DND-41 (cell line): ENCODE results near the gene WDR18.

ENCODE experiments used
- ATAC-seq: fragments of 200-7000 bp; cut with Tn5 transposase; 3 replicates; pipeline ENCODE4 v1.9.1; 2021; ENCODE audit warnings: low read depth; ENCODE audit not compliant: insufficient read depth
- DNase-seq: peaks from one replicate; pipeline ENCODE4 v3.0.0-alpha.2; 2020
- H2AFZ ChIP-seq: 2 replicates; pipeline ENCODE4 v1.6.0; 2012; ENCODE audit warnings: low read depth, low read length
- H3K27ac ChIP-seq: 2 replicates; pipeline ENCODE4 v1.5.1; 2012; ENCODE audit warnings: low read length, inconsistent platforms
- H3K27me3 ChIP-seq: fragments of 200-600 bp; sonication (generic); 2 replicates; pipeline ENCODE4 v1.6.0; 2012; ENCODE audit warnings: low read length, mild to moderate bottlenecking, inconsistent platforms; ENCODE audit not compliant: insufficient read depth, poor library complexity
- H3K36me3 ChIP-seq: 2 replicates; pipeline ENCODE4 v1.5.1; 2012; ENCODE audit warnings: low read length, inconsistent platforms; ENCODE audit not compliant: insufficient read depth
- H3K4me1 ChIP-seq: 2 replicates; pipeline ENCODE4 v1.5.1; 2012; ENCODE audit warnings: mild to moderate bottlenecking, low read length; ENCODE audit not compliant: insufficient read depth
- H3K4me2 ChIP-seq: 2 replicates; pipeline ENCODE4 v1.6.0; 2012; ENCODE audit warnings: mild to moderate bottlenecking, moderate library complexity, low read length, inconsistent platforms; ENCODE audit not compliant: insufficient read depth
- H3K4me3 ChIP-seq, 2 experiments: fragments of 200-600 bp in 1 of 2; shearing (Covaris generic) in 1 of 2; 2 replicates each; pipeline ENCODE4 v1.5.1; 2012 to 2016; ENCODE audit warnings: inconsistent platforms in 2 of 2, low read length in 2 of 2, mild to moderate bottlenecking in 2 of 2, low read depth in 1 of 2, moderate library complexity in 1 of 2
- H3K79me2 ChIP-seq: 2 replicates; pipeline ENCODE4 v1.6.0; 2012; ENCODE audit warnings: low read length, inconsistent platforms; ENCODE audit not compliant: insufficient read depth
- H3K9ac ChIP-seq: 2 replicates; pipeline ENCODE4 v1.6.0; 2012; ENCODE audit warnings: low read depth, mild to moderate bottlenecking, inconsistent platforms, low read length, moderate library complexity
- H3K9me3 ChIP-seq: 2 replicates; pipeline ENCODE4 v1.5.1; 2012; ENCODE audit warnings: low read length, moderate library complexity, mild to moderate bottlenecking, inconsistent platforms; ENCODE audit not compliant: insufficient read depth, severe bottlenecking
- H4K20me1 ChIP-seq: 2 replicates; pipeline ENCODE4 v1.6.0; 2012; ENCODE audit warnings: low read length; ENCODE audit not compliant: insufficient read depth
- EZH2 ChIP-seq: IDR thresholded peaks from 3 replicates; pipeline ENCODE4 v1.6.1; 2012; ENCODE audit warnings: borderline replicate concordance, low read depth, mild to moderate bottlenecking, moderate library complexity, low read length, inconsistent platforms; ENCODE audit not compliant: severe bottlenecking
- TF ChIP-seq, protein P1 (sequence below): IDR thresholded peaks from 2 replicates; pipeline ENCODE4 v1.5.1; 2012; ENCODE audit warnings: borderline replicate concordance, low read length, moderate library complexity, mild to moderate bottlenecking; ENCODE audit not compliant: poor library complexity, severe bottlenecking; ENCODE audit errors: extremely low read depth

Gene WDR18

DNA sequence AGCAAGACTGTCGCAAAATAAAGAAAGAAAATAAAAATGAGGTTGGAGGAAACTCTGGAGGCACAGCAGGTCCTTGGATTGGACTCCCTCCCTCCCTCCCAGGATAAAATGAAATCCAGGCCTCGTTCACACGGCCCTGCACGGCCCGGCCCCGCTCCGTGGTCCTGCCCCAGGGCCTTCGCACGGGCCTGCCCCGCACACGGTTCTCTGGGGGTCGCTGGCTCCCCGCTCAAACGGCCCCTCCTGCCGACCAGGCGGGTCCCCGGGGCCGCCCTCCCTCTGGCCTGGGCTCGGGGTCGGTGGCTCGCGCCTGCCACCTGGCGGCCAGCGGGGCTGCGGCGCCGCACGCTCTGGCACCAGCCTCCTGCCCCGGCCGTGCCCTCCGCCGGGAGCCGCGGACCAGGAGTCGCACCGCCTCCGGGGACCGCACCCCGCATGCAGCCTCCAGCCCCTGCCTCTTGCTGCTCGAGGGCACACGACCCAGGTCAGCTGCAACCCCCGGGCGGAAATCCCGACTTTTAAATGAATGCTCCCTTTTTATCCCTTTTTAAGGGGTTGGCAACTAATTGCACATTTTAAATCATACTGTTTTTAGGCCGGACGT lies 1.5 kb upstream of the WDR18 start:
- Histone ChIP-seq H3K27me3 (no peaks in the 10 kb centered on the region), H3K79me2 (peaks cover 31% of the 10 kb centered on the region), H4K20me1 (peaks cover 9% of the 10 kb centered on the region; the same call in 1 of the 2 replicates), H3K27ac (peak overlapping the region; percentile 62), H3K4me3 (peak overlapping the region; percentile 16 to 70; a peak in 3 of 4 replicates), H3K9ac (peak overlapping the region; percentile 70), H3K9me3 (no peaks in the 10 kb centered on the region), H3K4me1 (peaks cover 37% of the 10 kb centered on the region), H3K36me3 (peaks cover 23% of the 10 kb centered on the region), H3K4me2 (peak overlapping the region; percentile 72), H2AFZ (peak overlapping the region; percentile 87)
- peak; percentile 80 for DNase-seq
- no peak for TF ChIP-seq EZH2
- TF ChIP-seq, protein P1, sequence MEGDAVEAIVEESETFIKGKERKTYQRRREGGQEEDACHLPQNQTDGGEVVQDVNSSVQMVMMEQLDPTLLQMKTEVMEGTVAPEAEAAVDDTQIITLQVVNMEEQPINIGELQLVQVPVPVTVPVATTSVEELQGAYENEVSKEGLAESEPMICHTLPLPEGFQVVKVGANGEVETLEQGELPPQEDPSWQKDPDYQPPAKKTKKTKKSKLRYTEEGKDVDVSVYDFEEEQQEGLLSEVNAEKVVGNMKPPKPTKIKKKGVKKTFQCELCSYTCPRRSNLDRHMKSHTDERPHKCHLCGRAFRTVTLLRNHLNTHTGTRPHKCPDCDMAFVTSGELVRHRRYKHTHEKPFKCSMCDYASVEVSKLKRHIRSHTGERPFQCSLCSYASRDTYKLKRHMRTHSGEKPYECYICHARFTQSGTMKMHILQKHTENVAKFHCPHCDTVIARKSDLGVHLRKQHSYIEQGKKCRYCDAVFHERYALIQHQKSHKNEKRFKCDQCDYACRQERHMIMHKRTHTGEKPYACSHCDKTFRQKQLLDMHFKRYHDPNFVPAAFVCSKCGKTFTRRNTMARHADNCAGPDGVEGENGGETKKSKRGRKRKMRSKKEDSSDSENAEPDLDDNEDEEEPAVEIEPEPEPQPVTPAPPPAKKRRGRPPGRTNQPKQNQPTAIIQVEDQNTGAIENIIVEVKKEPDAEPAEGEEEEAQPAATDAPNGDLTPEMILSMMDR: peak; percentile 96
- peak; percentile 87 for ATAC-seq

DNA sequence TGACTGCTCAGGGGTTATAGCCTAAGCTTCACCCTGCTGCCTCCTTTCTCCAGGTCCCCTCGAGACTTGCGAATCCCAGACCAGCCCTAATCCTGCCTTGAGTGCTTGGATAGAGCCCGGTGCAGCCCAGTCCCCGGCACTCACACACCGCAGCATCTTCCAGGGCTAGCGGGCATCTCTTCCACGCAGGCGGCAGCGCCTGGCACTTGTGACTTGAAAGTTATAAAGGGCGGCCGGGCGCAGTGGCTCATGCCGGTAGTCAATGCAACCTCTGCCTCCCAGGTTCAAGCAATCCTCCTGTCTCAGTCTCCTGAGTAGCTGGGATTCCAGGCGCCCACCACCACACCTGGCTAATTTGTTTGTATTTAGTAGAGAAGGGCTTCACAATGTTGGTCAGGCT lies 1.9 kb downstream of the WDR18 start:
- no peak for DNase-seq
- Histone ChIP-seq H3K4me1 (peaks cover 37% of the 10 kb centered on the region), H2AFZ (no peak overlapping the region), H3K4me2 (0 out of 2 replicates have a peak overlapping the region, but pooled peaks have one; percentile 72), H3K36me3 (peaks cover 50% of the 10 kb centered on the region), H3K9ac (no peak overlapping the region), H3K27me3 (no peaks in the 10 kb centered on the region), H3K4me3 (no peak overlapping the region), H3K79me2 (peaks cover 31% of the 10 kb centered on the region), H3K9me3 (no peaks in the 10 kb centered on the region), H3K27ac (no peak overlapping the region), H4K20me1 (peaks cover 29% of the 10 kb centered on the region)
- no peak for ATAC-seq
- TF ChIP-seq, protein P1: no peak
- no peak for TF ChIP-seq EZH2

DNA sequence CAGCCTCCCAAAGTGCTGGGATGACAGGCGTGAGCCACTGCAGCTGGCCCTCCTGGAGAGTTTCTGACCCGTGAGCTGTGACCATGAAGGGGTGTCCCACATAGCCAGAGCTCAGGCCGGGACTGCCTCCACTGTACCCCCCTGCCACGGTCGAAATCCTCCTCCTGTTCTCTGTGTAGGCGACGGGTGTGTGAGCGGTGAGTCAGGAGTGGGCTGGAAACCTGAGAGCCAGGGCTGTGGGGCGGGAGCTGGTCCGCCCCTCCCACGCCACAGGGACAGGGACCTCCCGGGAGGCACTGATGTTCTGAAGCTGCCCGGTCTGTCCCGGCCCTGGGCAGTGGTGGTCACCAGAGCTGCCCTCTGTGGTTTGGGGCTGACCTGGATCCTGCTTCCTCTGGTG lies 3.9 kb downstream of the WDR18 start:
- H3K4me1 ChIP-seq: peaks cover 27% of the 10 kb centered on the region
- no peaks in the 10 kb centered on the region for H3K9me3 ChIP-seq
- H3K9ac ChIP-seq: no peak overlapping the region
- no peak overlapping the region for H3K27ac ChIP-seq
- no peak overlapping the region for H3K4me3 ChIP-seq
- peaks cover 31% of the 10 kb centered on the region for H3K79me2 ChIP-seq
- no peaks in the 10 kb centered on the region for H3K27me3 ChIP-seq
- TF ChIP-seq, protein P1: no peak
- no peak for TF ChIP-seq EZH2
- peaks cover 36% of the 10 kb centered on the region for H4K20me1 ChIP-seq
- no peak for DNase-seq
- H3K36me3 ChIP-seq: peaks cover 65% of the 10 kb centered on the region
- H3K4me2 ChIP-seq: no peak overlapping the region
- no peak for ATAC-seq
- H2AFZ ChIP-seq: no peak overlapping the region
